Activated effector memory CD4-positive, alpha-beta T cell treated with Interleukin-2 at 50 U/mL for 16 hours (primary cell): Measurements from ENCODE around the gene OR5B12.
"Not testable (repeated sequence)": the region's sequence is repeated elsewhere in the genome, so short reads cannot be mapped to it uniquely, and the experiment has no call there.

Experiments used
- DNase-seq: peaks from one replicate; pipeline ENCODE4 v3.0.0-alpha.2; 2020

Gene OR5B12

DNA sequence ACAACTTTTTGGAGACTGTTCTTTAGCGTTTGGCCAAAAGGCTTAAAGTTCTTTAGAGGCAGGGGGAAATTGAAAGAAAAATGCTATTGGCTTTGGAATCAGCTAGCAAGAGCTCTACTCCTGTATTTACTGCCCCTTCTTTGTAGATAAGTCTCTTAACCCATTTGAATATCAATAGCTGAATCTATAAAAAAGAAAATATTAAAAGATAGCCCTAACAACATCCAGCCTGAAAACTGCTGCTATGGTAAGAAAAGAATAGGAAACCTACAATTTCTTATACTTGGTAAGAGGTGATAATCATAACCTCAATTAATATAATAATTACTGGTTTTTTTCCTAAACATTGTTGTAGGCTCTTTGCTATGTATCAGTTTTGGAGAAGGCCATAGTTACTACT lies at the start of gene OR5B12:
TSS of gene OR5B12 (minus strand) at position 101 of the 400 bp plus-strand sequence. CDS start 2,085 bp downstream, outside the sequence.
- DNase-seq: no peak

- no peak for DNase-seq
These were observed 48.8 kb upstream of the OR5B12 start for GRCh38 chr11:58490827-58491226.

- no peak for DNase-seq
These were observed 45.1 kb upstream of the OR5B12 start for GRCh38 chr11:58487170-58487569.

DNA sequence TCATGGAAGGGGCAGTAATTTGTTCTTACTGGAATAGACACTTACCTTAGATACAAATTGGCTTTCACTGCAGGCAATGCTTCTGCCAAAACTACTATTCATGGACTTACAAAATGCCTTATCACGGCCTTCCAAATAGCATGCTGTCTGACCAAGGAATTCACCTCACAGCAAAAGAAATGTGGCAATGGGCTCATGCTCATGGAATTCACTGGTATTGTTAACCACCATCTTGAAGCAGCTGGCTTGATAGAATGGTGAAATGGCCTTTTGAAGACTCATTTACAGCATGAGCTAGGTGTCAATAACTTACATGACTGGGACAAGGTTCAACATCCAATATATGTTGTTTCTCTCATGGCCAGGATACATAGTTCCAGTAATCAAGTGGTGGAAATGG lies 43.9 kb upstream of the OR5B12 start:
- DNase-seq: no peak

DNA sequence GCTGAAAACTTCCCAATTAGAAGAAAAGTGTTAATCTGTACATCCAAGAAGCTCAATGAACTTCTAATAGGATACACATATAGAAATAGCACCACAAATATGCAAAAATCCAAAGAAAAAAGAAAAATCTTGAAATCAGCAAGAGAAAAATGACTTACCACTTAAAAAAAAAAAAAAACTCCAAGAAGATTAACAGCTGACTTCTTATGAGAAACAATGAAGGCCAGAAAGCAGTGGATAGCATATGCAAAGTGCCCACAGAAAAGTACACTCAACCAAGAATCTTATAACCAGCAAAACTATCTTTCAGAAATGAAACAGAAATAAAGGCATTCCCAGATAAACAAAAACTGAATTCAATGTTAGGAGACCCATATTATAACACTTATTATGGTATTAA lies 29.9 kb upstream of the OR5B12 start:
- DNase-seq: no peak

- DNase-seq: no peak
These were observed 24.3 kb upstream of the OR5B12 start for GRCh38 chr11:58466293-58466692.

- no peak for DNase-seq
These were observed 23.7 kb upstream of the OR5B12 start for GRCh38 chr11:58465690-58466089.

DNA sequence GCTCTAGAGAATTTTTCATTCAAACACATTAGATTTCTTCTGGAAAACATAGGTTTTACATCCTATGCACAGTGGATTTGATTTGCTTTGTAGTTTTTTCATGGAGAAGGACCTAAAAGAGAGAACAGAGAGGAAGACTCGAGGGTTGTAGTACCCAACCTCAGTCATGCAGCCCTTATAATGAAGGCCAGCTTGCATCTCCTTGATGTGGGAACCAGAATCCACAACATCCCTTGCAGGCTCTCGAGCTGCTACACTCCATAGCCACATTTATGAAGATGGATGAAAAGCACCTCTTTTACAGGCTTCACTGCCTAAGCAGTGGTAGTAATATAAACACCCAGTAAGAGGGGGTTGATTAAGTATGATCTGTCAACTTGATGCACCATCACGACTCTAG lies 9.5 kb upstream of the OR5B12 start:
- DNase-seq: no peak

DNA sequence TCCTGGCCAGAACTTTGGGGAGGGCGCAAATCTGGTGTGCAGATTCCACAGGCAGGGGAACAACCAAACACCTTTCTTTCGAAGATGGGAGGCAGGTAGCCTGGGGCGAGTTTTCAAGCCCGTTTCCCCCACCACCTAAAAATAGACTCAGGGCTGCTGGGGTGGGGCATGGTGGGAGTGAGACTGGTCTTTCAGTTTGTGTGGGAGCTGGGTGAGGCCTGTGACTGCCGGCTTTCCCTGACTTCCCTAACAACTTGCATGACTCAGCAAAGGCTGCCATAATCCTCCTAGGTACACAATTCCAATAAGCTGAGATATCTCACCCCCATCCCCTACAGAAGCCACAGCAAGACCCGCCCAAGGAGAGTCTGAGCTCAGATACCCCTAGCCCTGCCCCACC lies 4.3 kb upstream of the OR5B12 start:
- no peak for DNase-seq

- DNase-seq: no peak
These were observed 2.3 kb upstream of the OR5B12 start for GRCh38 chr11:58444300-58444699.

DNA sequence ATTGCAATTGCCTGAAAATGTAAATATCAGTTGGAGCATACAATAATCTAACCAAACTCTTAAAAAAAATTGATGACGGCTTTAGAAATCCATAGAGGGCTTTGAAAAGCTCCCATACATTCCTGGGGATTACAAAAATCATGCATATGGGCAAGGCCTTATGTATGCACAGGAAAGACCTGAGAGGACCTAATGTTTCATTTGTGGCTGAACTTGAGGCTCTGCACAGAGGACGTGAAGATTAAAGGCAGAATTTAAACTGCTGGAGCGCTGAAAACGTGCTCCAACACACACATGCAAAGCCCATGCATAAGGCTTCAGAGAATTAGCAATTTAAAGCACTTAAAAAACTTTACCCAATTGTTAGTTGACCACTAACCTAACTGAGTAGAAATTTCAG lies 3.5 kb downstream of the OR5B12 start:
- DNase-seq: no peak

GRCh38 chr11:58434217-58434616 lies 7.8 kb downstream of the OR5B12 start:
- DNase-seq: no peak

- no peak for DNase-seq
These were observed 8.3 kb downstream of the OR5B12 start for GRCh38 chr11:58433638-58434203.

GRCh38 chr11:58429273-58429672 lies 12.8 kb downstream of the OR5B12 start:
- no peak for DNase-seq

GRCh38 chr11:58428021-58428420 lies 14.0 kb downstream of the OR5B12 start, which contains the start of gene OR5B2:
TSS of gene OR5B2 (minus strand) at chr11:58428121. CDS start at chr11:58423261, 4,860 bp downstream.
- DNase-seq: no peak

- no peak for DNase-seq
These were observed 35.3 kb downstream of the OR5B12 start, which contains the start of gene OR5B3 for GRCh38 chr11:58406774-58407173. TSS of gene OR5B3 (minus strand) at chr11:58406874. CDS start at chr11:58403409, 3,465 bp downstream.

DNA sequence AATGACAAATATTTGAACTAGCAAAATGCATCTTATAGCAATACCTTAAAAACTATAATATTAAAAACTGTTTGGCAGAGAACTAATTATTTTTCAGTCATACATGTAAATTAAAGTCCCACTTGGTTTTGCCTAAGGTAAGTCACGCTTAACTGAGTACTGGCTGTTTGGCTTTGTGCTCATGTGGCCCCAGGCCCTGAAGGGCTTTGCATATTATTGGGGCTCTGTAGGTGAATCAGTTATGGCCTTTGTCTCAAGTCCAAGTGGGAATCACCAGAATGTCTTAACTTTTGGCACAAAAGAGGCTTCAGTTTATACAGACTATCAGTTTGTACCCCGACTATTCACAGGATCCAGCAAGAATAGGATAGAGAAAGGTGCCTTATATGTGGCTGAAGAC lies 42.4 kb downstream of the OR5B12 start:
- not testable (repeated sequence) for DNase-seq

- no peak for DNase-seq
These were observed 46.5 kb downstream of the OR5B12 start for GRCh38 chr11:58395581-58395980.

DNA sequence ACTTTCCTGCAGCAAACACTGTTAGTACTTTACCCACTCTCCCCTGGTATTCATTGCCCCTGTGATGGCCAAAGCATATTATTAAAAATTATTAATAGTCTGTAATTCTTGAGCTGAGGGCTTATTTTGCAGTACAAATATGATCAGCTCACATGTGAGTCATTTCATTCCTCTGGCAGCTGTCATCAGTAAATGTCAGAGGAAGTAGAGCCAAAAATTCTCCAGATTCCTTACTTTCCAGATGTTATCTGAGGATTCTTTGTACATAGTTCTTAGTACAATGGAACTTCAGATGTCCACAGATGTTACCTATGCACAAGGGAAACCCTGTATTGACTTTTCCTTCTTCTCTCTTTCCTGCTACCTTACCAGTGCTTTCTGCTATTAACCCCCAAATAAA lies 47.8 kb downstream of the OR5B12 start:
- no peak for DNase-seq

DNA sequence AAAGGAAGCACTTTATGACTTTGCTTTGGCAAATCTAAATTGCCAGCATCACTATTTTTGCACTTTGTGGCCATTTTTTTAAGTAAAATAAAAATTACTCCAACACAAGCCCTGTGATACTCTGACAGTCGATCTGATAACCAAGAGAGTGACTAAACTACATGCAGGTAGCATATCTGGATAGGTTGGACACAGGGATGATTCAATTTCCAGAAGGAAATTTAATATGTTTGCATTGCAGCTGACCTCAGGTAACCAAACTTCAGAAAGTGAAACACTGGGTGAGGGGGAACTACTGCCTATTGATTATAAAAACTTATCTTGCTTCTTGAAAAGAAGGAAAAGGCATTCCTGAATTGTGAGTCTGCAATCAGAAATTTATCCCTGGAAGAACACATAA lies 49.3 kb downstream of the OR5B12 start:
- DNase-seq: no peak

DNA sequence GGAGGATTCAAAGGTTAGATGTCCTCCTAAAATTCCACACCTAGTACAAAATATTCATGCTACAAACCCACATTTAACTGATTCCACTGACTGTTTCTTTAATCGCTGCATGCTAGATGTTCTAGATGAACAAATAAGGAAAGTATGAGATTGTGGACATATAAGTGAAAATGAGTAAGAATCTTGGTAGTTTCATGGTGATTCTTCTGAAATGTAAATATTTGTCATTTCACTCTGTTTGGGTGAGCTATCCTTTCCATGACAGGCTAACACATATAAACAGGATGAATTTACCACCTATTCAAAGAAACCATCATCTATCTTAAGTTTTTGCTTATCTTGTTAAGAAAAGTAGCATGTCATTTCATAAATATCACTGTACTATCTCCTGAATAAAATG lies 50.2 kb downstream of the OR5B12 start:
- DNase-seq: no peak

- no peak for DNase-seq
These were observed 51.4 kb downstream of the OR5B12 start for GRCh38 chr11:58390551-58391063.
